Activated T-helper 1 cell treated with Interleukin-2 at 50 U/mL for 16 hours (primary cell): ENCODE measurements around the gene TTC31.
A peak's percentile ranks its signal among the peaks of the same experiment; 100 is the strongest.

Source experiments
- DNase-seq: peaks from one replicate; pipeline ENCODE4 v3.0.0-alpha.2; 2020; ENCODE audit warnings: low read depth

Gene TTC31

GRCh38 chr2:74505448-74506246 is 22.8 kb downstream of the TTC31 start:
- DNase-seq, result no peak

GRCh38 chr2:74507145-74507925 is 24.5 kb downstream of the TTC31 start, which contains the start of gene PCGF1:
TSS of gene PCGF1 (minus strand) at chr2:74507695. CDS start at chr2:74507668, 27 bp downstream.
- DNase-seq, result peak; percentile 96

GRCh38 chr2:74507926-74508520 is 25.1 kb downstream of the TTC31 start:
- DNase-seq, result no peak

GRCh38 chr2:74510272-74510671 is 27.4 kb downstream of the TTC31 start:
- no peak for DNase-seq

- DNase-seq, result no peak
Measured at GRCh38 chr2:74511104-74511989, 28.5 kb downstream of the TTC31 start.

GRCh38 chr2:74512744-74513604 is 30.1 kb downstream of the TTC31 start:
- no peak for DNase-seq

- no peak for DNase-seq
Measured at GRCh38 chr2:74513605-74514367, 30.9 kb downstream of the TTC31 start.

GRCh38 chr2:74514368-74515270 is 31.7 kb downstream of the TTC31 start, which contains the start of gene TLX2:
TSS of gene TLX2 (plus strand) at chr2:74514450. CDS start at chr2:74514807, 357 bp downstream.
- no peak for DNase-seq

- DNase-seq, result no peak
Measured at GRCh38 chr2:74515271-74515980, 32.5 kb downstream of the TTC31 start.

GRCh38 chr2:74515981-74516633 is 33.2 kb downstream of the TTC31 start:
- peak; percentile 55 for DNase-seq

- no peak for DNase-seq
Measured at GRCh38 chr2:74516650-74517049, 33.8 kb downstream of the TTC31 start.

GRCh38 chr2:74522516-74522915 is 39.6 kb downstream of the TTC31 start:
- DNase-seq, result no peak

- DNase-seq, result no peak
Measured at GRCh38 chr2:74524005-74524404, 41.1 kb downstream of the TTC31 start.

GRCh38 chr2:74524955-74525716 is 42.3 kb downstream of the TTC31 start:
- no peak for DNase-seq

- DNase-seq, result no peak
Measured at GRCh38 chr2:74525717-74526648, 43.1 kb downstream of the TTC31 start, which contains the start of gene DQX1. TSS of gene DQX1 (minus strand) at chr2:74526231. CDS start at chr2:74525729, 502 bp downstream.
